Activated gamma-delta T cell treated with Interleukin-2 at 50 U/mL for 16 hours (primary cell): ENCODE results near the gene FCMR.
"Not testable (repeated sequence)": the region's sequence is repeated elsewhere in the genome, so short reads cannot be mapped to it uniquely, and the experiment has no call there.

Experiments
- DNase-seq: peaks from one replicate; pipeline ENCODE4 v3.0.0-alpha.2; 2020

FCMR gene

DNA sequence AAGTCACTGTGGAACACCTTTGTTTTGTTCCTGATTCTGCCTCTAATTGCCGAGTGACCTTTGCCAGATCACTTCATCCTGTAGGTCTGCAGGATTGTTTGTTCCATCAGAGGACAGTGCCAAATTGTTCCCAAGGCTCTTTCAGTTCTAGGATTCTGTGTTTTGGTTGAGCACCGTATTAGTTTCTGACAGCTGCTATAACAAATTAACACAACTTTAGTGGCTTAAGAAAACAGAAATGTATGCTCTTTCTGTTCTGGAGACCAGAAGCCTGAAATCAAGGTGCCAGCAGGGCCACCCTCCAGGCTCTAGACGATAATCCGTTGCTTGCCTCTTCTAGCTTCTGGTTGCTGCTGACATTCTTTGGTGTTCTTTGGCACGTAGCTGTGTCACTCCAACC, 27.9 kb upstream of the FCMR start:
- DNase-seq, result no peak

DNA sequence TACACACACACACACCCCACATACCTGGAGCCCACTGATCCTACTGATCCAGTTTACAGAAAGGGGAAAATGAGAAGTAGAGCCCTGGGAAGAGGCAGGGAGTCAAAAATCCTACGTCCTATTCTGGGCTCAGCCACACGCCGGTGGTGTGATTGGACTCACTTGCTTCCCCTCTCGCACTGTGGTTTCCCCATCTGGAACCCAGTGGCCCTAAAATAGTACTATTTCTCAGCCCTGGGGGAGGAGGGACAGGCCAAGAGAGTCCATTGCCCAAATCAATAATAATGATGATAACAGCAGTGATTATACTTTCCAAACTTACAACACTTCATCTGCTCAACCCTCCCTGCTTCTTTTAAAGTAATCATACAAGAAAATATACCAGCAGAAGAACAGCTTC, 27.5 kb upstream of the FCMR start:
- no peak for DNase-seq

DNA sequence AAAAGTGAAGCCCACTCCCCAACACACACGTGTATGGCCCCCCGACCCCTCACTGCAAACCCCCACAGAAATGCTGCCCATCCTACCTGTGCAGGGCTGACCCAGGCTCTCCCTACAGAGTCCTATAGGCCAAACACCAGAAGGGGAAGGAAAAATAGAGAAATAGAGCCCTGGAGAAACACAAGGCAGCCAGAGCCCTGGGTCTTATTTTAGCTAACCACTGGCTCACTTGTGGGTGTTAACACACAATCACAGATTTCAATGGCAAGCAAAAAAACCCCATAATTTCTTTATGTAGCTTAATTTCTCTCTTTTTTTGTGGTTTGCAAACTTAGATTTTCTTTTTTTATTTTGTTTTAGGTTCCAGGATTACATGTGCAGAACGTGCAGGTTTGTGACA, 25.5 kb upstream of the FCMR start:
- no peak for DNase-seq

DNA sequence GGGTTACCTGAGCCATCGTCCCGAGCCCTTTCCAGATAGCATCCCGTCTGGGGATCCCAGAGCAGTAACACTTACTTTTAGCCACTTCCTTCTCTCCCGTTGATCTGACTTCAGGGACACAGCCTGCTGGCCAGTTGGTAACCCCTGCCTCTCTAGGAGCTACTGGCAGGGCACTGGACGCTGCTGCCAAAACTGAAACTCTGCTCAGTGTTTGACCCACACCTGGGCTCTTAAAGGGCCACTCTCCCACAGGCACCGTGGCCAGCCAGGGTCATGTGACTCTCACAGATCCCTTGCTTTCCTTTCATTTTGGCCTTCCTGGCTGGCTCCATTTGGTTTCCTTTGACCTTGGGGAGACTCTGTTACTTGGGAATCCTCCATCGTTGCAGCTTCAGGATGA, 24.5 kb upstream of the FCMR start, which contains the start of gene PIGR:
Gene PIGR (minus strand): TSS at position 206 of the 400 bp plus-strand sequence. CDS start 5,935 bp downstream, outside the sequence.
- DNase-seq, result no peak

DNA sequence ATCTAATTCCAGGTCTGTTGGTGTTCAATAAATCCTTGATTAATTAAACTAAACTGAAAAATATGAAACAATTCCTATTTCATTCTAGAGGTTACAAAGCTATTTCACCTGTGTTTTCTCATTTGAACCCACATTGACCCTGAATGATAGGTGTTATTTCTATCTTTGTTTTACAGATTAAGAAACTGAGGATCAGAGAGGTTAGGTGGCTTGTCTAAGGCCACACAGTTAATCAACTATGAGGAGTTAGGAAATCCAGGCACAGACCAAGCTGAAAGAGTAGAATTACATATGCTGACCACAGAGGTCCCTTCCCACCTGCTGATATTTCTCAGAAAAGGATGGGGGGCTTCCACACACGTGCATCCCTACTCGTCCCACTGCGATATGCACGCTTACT, 24.0 kb upstream of the FCMR start:
- DNase-seq, result no peak

DNA sequence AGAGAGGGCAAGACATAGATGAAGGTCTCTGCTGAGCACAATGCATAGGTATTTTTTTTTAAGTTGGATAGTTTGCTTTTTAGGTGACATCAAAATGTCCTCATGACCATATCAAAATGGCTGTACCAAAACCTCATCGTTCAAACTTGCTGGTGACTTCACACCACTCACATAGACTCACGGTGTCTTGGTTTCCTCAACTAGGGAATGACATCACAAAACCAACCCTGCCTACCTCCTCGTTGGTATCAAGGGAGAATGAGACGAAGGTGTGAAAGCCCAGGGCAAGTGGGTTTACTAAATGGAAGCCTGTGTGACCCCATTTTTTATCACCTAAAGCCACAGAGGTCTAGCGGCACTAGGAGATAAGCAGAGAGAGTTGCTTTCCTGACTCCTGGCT, 23.0 kb upstream of the FCMR start:
- no peak for DNase-seq

DNA sequence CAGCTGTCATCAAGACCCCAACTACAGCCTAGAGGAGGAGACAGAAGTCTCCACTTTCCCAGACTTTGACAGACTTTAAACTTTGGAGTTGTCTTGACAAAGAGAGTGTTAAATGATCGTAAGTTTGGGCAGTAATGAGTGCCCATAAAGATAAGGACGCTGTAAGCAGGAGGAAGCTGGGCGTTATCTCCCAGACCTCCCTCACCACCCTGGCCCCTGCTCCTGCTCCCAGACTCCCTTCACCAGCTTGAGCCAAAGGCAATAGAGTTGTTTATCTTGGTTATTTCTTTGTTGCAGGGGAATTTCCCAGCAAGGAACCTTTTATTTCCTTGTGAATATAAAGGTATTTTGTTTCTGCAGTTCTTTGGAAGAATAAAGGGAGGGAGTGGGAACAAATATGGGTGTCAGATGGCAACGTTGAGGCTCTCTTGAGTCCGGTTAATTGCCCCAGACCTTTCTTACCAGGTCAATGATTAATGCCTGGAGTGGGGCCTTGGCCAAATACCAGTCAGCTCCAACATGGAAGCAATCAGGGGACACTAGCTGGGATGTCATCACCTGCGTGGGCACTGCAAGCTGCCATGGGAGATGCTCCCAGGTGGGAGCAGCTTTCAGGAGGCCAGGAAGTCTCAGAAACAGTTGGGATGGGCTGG, 20.2 kb upstream of the FCMR start:
- no peak for DNase-seq

DNA sequence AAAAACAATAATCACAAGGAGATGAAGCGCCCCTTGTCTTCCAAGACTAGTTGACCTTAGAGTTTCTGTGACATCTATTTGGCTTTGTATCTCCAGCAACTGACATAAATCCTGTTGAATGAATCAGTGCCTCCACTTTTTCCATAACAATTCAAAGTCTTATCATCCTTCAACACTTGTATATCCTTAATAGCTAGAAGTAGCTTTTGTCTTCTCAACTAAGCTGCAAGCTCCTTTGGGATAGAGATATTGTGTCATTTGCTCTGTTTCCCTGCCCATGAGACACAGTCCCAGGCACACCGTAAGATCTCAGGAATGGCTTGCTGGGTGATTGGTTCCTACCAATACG, 18.8 kb upstream of the FCMR start:
- no peak for DNase-seq

DNA sequence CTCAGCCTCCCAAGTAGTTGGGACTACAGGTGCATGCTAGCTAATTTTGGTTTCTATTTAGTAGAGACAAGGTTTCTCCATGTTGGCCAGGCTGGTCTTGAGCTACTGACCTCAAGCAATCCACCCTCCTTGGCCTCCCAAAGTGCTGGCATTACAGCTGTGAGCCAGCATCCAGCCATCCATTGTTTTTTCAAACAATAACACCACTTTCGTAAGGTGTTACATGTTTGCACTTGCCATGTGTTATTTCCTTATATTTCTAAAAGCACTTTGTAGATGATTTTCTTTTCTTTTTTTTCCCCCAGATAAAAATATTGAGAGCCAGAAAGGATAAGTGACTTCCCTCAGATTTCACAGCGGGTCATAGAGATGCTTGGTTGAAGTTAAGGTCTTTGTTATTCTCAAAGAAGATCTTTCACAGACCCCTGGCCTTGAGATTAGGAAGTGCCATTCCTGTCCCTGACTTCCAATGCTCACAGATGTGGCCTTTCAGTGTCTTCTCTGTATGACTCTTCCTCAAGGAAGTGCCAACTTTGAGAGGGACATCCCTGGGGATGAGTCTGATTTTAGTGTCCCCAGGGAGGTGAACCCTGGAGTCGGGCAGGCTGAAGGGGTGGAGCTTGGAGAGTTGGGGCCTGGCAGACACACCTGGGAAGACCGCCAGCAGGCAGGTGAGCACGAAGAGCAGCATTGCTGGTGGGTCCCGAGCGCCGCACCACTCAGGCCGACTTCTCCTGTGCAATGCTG, 18.3 kb upstream of the FCMR start:
- DNase-seq, result no peak

DNA sequence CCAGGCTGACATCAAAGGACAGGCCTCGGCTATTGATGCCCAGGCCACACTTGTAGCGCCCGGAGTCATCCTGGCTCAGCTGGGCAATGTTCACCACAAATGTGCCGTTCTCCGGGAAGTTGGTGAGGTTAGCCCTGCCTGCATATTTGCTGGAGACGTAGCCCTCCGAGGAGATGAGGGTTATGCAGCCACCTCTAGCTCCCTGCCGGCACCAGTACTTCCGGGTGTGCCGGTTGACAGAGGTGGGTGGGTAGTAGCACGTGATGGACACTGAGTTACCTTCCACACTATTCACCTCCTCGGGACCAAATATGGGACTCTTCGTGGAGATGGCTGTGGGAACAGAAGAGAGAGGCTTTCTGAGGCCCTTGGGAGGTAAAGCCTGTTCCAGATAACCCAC, 17.4 kb upstream of the FCMR start:
- DNase-seq, result no peak

DNA sequence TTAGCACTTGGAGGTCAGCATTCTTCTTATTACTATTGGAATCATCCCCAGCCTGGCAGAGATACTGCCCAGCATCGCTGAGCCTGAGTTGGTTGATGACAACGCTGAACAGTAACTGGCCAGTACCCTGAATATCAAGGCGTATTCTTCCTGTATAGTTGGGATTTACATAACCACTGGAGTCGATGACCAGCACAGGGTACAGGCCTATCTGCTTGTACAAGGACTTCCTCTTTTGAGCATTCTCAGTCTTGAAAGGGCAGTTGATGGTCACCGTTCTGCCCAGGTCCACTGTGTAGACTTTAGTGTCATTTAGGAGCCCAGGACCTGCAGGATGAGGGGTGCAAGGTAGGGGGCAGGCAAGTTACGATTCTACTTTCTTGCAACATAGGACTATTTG, 15.7 kb upstream of the FCMR start:
- no peak for DNase-seq

DNA sequence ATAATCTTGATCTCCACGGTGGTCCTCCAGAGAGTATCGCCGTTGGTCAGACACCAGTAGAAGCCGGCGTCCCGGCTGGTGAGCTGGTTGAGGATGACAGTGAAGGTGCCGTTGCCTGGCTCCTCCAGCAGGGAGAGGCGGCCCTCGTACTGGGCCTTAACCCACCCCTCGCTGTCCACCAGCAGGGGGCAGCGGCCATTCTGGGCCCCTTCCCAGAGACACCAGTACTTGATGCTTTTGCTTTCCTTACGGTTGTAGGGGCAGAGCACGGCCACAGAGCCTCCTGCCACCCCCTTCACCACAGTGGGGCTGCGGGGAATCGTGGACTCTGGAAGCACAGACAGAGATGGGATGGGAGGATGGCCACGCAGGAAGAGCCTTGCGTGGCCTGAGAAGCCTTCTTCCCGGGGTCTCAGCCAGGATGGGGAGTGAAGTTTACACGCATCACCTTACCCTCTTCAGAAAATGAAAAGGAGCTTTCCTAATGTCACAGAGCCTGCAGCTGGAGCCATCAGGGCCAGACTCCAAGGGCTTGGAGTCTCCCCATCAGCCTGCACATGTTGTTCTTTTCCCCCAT, 13.8 kb upstream of the FCMR start:
- no peak for DNase-seq

DNA sequence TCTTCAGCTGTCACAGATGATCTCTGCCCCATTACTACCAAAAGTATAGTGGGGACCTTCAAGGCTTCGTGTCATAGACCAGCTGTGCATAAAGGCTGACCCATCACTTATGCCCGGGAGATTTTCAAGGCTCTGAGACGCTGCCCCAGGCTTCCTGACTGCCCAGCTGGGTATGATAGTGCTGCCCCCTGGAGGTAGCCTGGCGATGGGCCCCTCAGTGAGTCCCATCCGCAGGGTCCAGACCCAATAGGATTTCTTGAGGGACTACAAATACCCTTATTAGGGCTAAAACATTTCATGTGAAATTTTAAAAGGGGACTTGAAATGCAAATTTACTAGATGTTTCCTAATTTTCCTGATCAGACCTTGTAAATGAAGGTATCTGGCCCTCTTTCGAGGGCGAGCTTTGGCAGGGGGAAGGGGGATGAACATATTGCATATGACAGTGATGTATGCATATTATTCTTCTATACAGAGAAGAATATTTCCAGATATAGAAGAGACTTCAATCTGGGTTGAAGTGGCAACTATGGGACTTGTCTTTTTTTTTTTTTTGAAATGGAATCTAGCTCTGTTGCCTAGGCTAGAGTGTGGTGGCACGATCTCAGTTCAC, 11.7 kb upstream of the FCMR start:
- DNase-seq, result peak; percentile 79

DNA sequence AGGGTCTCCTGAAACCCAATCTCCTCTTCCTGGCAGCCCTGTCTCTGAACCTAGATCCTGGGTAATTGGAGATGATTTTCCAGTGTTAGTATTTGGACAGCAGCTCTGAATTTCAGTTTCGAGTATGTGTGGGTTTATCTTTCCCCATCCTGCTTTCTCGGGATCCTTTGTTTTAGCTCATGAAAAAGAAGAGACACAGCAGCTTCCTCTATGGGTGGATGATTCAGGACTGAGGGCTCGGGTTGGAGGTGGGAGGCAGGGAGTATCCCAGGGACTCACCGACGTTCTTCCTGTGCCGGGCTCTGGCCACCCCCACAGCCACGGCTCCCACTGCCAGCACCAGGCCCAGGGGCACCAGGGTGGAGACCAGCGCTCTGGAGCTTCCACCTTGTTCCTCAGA, 10.4 kb upstream of the FCMR start:
- no peak for DNase-seq

DNA sequence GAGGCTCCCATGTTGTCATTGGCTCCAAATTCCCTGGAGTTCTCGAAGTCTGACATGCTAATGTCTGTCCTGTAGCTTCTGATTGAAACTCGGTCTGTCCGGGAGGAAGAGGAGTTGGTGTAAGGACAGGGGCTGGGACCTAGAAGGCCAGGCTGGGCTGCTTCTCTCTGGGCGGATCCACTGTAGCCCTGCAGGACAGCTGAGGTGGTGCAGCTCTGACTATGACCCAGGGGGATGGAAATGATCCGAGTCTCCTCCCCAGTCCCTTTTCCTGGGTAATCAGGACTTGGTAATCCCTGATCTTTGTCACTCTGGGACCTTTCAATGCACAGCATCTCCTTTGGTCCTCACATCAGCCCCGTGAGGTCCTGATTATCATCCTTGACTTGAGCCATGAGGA, 10.0 kb upstream of the FCMR start:
- DNase-seq, result no peak

DNA sequence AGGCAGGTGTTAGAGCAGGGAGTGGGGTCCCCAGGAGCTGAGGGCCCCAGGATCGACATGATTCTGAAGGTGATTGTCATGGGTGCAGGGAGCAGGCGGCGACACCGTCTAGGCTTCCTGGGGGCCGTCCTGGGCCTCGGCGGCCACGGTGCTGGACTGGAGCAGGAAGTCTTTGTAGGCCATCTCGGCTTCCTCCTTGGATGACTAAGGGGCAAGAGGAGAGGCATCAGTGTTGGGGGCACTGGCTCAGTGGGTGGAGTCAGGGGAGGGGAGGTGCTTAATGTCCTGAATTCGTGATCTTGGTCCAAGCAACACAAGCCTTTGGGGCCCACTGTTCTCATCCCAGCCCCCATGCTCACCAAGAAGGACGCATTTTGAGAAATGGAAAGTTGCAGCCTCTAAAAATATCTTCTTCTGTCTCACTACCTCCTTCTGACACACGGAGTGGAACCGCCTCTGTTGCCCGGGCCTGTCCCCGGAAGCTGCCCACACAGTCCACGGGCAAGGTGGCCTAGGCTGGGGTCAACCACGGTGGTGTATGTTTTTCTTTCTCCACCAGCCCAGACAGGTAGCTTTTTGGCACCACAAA, 8.6 kb upstream of the FCMR start:
- DNase-seq, result peak; percentile 41

DNA sequence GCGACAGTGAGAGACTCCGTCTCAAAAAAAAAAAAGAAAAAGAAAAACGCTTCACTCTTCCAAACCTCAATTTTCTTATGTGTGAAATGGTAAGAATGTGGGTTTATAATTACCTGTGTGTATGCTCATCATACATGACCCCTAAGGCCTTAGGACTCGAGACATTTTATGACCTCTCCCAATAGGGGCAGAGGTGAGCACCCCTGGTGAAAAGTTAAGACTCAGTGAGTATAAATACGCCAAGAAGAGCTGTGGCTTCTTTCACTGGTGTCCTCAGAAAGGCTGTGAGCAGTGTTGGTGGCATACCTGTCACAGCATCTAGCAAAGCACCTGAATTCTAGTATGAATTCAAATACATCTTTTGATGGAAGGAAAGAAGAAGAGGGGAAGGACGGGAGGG, 7.8 kb upstream of the FCMR start:
- no peak for DNase-seq

DNA sequence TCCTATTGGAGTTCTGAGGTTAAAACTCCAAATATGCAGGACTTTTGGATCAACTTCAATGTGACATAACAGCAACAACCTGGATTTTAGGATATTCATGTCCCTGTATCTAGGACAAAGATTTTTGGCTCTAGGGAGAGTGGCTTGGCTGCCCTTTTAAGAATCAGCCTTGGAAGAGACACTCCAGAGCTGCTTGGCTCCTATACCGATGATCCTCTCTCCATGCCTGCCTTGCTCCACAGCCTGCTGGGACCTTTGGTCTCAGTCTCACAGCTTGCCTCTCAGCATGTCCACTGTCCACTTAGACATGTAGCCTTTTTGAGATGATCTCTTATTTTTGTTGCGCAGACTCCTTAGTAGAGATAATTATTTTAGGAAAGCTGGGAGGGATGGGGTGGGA, 4.5 kb upstream of the FCMR start:
- DNase-seq, result no peak

DNA sequence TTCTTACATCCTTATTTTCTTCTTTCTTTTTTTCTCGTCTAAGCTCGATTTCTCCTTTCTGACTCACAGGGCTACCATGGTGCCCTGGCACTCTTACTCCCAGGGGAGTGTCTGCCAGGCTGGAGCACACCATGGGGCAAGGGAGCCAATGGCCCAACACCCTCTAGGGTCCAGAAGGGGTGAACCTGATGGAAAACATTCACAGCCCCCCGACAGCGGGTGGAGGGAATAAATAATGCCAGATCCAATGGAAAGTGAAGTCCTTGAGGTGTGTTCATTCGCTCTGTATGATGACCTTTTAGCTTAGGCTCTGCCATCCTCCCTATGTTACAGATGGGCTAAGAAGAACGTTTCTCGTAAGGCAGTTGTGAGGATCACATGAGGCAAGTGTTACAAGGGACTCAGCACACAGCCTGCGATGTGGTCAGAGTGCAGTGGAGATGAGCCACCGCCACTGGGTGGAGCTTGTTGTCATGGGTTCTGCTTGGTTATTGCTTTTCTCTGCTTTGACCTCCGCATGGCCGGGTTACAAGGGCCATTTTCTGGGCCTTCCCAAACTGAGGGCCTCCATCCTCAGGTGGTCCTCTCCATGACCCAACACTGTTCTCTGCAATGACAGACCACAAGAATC, 3.5 kb upstream of the FCMR start:
- peak; percentile 68 for DNase-seq

DNA sequence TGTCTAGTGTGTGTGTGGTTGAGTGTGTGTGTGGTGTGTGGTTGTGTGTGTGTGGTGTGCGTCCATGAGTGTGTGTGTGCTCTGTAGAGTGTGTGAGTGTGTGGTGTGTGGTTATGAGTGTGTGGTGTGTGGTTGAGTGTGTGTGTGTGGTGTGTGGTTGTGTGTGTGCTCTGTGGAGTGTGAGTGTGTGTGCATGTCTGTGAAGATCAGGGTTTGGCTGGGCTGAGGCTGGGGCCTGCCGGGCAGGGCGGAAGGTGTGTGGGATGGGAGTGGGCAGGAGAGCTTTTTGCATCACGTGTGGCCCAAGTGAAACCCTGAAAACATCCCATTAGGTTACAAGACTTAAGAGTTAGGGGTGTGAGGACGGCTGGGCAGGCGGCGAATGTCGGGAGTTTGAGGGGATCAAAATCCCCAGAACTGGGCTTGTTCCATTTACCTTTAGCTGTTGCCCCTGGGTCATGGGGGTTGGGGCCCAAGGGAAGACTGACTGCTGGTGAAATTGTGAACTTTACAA, 2.9 kb upstream of the FCMR start:
- DNase-seq, result no peak

DNA sequence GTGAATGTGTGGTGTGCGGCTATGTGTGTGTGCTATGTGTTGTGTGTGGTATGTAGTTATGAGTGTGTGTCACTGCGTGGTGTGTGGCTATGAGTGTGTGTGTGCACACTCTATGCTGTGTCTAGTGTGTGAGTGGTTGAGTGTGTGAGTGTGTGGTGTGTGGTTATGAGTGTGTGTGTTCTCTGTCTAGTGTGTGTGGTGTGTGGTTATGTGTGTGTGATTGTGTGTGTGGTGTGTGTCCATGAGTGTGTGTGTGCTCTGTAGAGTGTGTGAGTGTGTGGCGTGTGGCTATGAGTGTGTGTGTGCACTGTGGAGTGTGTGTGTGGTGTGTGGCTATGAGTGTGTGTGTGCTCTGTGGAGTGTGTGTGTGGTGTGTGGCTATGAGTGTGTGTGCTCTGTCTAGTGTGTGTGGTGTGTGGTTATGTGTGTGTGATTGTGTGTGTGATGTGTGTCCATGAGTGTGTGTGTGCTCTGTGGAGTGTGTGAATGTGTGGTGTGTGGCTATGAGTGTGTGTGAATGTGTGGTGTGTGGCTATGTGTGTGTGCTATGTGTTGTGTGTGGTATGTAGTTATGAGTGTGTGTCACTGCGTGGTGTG, 2.3 kb upstream of the FCMR start:
- not testable (repeated sequence) for DNase-seq
